Measurements from ENCODE around the gene CYP19A1. TPM values are rescaled to one million over a fixed set of nuclear protein-coding genes. Genes with fewer than 3 reads are reported as not detected.

CYP19A1 gene
- total RNA-seq, 1 donor from 2014 or later = 0.94 TPM

DNA sequence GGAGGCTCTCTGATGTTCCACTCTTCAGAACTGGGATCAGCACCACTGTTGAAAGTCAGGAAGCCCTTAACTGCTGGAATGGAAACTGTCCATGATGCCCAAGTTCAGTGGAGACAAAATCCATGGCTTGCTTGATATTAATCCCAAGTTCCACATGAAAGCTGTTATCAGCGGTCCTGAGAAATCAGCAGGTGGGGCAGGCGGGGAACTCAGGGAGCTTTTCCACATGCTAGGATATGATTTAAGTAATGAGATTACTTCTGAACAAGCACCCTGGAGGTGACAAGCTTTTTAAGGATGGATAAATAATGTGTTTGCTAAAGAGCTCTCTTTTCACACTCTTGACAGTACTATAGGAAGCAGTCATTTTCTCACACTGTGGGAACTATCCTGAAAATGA, 82.9 kb downstream of the CYP19A1 start:
- no peak for DNase-seq

- no peak for DNase-seq
These were observed 85.0 kb downstream of the CYP19A1 start for GRCh38 chr15:51253366-51253765.

GRCh38 chr15:51252671-51253070, 85.7 kb downstream of the CYP19A1 start:
- DNase-seq = no peak

- DNase-seq = no peak
These were observed 86.8 kb downstream of the CYP19A1 start for GRCh38 chr15:51251556-51251955.

DNA sequence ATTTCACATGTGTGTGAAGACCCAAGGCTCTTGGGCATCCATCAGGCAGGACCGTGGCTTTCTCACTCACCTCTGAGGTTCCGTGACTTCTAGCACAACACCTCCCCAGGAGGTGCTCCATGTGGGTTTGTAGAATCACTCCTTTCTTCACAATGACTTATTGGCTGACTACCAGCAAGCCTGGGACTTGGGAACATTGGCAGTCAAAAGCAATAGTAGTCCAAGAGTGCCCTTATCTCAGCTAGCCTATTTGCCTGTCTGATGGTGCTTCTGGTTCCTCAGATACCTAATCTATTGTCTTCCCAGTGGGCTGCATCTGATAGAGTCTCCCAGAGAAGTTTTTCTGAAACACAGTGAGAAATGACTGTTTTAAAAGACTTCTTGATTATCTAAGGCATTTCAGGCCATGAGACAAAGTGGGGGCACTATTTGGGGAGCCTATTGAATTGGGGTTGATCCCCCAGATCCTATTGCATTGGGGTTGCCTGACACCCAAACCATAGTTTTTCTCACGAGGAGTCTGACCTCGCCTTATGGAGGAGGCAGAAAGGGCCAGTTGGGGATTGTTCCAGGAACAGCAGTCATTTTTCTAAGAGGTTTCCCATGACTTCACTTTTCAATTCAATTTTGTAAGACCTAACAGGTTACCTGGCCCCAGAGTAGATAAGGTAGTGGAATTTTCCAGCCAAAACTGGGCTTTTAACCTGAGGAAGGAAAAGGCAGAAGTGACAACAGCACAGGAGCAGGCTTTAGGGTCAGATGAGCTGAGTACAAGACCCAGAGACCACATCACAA, 88.0 kb downstream of the CYP19A1 start:
- no peak for DNase-seq

GRCh38 chr15:51245628-51246027, 92.8 kb downstream of the CYP19A1 start:
- no peak for DNase-seq

DNA sequence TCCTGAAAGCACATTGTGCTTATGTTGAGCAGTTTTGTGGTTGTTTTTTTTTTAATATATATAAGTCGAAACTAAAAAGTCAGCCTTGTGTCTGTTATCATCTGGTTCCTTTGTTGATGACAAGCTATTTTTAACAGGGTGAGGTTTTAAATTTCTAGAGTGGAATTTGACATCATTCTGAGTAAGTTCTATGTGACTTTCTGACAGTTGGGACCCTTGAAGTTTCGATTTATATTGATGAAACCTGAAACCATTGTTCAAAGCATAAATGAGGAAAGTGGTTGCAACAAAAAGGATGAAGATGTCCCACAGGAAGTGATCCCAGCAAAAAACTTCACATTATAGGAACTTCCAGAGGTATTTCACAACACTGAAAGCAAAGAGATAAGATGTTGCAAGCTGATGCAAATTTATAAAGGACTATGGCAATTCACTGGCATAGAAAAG, 94.0 kb downstream of the CYP19A1 start:
- DNase-seq = no peak

- DNase-seq = no peak
These were observed 94.6 kb downstream of the CYP19A1 start for GRCh38 chr15:51243774-51244173.

GRCh38 chr15:51240066-51240465, 98.3 kb downstream of the CYP19A1 start:
- no peak for DNase-seq

DNA sequence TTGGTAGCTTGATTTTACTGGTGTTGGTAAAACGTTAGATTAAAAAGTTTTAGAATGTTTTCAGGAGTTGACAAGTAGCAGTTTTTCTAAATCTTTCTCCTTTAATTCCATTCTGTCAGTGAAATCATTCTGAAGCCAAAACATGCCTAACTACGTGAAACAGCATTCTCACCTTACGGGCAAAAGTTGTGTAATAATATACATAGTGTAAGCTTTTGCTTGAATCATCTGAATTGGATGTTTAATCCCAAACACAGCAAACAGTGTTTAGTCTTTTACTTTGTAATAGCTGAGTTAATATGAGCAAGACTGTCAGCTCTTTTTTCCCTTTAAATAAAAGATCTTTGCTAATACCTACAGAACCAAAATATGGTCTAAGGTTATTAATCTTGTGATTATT, 100.6 kb downstream of the CYP19A1 start:
- no peak for DNase-seq

DNA sequence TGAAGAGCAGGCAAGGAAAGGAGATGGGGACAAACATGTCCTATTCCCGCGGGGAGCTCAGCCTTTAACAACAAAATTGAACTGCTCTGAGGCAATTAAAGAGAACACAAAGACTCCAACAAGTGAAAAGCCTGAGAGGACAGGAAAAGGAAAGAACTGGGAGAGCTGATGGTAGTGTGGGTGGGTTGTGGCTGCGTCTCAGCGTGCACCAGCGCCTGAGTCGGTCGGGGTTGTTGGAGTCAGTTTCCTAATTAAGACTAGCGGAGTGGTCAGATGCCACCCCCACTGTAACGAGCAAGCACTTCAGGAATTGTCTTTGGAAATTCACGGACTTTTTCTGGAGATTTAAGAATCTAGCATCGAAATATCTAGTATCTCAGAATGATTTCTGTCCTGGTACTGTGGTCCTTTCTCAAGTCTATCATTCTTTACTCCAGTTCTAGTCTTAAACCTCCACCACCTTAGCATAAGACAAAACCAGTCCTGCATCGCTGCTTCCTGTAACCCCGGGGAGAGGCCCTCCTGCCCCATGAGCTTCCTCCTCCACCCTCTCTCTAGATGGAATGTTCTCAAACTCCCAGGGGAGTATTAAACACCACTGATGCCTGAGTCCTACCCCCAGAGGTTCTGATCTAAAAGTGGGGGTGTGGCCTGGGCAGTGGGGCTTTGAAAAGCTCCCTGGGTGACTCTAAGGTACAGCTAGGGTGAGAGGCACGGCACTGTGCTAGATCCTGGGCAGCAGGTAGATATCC, 104.0 kb downstream of the CYP19A1 start:
- no peak for DNase-seq

DNA sequence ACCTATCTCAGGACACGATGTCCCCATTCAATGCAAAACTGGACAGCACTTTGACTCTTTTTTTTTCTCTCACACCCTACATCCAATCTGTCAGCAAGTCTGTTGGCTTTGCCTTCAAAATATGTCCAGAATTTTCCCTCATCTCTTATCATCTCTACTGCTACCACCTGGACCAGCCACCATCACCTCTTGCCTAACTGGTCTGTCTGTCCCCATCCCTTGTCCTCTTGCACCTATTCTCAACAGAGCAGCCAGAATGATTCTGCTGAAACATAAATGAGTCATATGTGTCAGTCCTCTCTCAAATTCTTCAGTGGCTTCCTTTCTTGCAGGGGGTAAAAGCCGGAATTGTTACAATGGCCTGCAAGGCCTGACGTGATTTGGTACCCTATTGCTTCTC, 105.8 kb downstream of the CYP19A1 start:
- no peak for DNase-seq

DNA sequence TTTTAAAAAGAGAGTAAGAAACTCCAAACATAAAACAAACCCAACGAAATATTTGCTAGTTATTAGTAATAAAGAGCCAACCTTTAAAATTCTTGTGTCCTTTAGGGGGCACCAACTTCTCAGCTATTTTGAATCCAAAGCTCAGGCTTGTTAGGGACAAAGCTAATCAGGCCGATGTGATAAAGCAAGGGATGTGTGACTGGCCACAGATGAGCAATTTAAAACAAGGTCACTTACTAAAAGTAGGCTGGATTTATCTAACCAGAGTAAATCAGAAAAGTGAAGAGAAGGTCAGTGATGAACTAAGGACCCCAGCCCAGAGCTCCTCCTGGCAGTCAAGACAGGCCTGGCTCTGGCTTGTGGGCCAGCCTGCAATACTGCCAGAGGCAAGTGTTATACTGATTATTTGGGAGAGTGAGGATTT, 108.5 kb downstream of the CYP19A1 start:
- DNase-seq = no peak

GRCh38 chr15:51227940-51228732, 110.3 kb downstream of the CYP19A1 start:
- DNase-seq = no peak

DNA sequence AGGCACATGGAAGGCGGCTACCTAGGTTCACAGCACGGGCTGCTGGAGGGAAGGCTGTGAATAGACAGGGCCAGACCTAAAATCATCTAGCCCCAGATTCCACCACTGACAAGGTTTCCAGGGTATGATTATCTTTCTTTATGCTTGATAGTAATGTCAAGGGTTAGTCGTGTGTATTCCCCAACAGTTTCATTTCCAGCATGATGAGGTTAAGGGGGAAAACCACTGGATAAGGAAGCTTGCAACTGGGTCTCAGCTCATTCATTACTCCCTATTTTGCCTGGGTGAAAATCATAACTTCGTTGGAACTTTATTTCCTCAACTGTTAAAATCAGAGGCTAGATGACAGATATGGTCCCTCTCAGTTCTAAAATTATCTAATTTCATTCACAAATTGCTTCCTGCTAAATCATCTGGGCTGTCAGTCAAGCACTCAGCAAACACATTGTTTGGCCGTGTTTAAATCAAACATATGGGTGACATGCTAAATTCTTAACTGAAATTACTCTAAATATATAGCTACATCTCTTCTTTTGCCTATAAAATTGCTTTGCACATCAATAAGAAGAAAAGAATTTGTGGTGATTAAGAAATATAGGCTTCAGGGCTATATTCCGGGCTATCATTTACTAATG, 111.7 kb downstream of the CYP19A1 start:
- DNase-seq = no peak

DNA sequence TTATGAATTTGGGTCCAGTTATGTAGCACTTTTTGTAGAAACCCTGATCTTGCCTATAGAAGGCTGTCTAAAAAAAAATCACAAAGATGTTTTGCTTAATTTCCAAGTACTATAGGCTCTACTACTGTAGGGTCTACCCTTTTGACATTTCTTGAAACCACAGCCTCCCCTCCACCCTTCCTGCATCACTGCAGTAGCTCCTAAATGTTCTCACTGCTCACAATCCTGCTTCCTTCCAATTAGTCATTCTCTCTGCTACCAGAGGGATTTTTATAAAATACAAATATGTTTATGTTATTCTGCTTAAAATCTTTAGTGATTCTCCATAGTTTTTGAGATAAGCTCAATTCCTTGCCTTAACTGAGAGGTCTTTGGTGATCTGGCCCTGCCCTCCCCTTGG, 114.0 kb downstream of the CYP19A1 start:
- DNase-seq = no peak

- no peak for DNase-seq
These were observed 114.6 kb downstream of the CYP19A1 start for GRCh38 chr15:51223771-51224229.

GRCh38 chr15:51218299-51218938, 120.0 kb downstream of the CYP19A1 start:
- no peak for DNase-seq

DNA sequence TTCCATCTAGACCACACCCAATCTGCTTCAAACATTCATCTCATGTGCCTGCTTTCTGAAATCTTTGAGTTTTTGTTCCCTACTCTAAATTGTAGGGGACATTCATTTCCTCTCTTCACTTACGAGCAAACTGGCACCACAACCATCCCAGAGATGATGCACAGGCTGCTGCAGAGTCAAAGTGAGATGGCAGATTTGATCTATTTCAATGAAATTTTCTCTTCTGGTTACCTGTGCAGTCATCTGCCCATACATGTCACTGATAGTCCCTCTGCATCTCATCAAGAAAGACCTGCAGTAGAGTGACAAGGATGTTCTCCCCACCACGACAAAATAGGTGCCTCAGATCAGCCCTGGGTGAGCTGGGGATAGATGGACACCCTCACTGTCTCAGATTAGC, 125.5 kb downstream of the CYP19A1 start:
- DNase-seq = no peak

GRCh38 chr15:51212239-51212638, 126.2 kb downstream of the CYP19A1 start:
- DNase-seq = no peak

DNA sequence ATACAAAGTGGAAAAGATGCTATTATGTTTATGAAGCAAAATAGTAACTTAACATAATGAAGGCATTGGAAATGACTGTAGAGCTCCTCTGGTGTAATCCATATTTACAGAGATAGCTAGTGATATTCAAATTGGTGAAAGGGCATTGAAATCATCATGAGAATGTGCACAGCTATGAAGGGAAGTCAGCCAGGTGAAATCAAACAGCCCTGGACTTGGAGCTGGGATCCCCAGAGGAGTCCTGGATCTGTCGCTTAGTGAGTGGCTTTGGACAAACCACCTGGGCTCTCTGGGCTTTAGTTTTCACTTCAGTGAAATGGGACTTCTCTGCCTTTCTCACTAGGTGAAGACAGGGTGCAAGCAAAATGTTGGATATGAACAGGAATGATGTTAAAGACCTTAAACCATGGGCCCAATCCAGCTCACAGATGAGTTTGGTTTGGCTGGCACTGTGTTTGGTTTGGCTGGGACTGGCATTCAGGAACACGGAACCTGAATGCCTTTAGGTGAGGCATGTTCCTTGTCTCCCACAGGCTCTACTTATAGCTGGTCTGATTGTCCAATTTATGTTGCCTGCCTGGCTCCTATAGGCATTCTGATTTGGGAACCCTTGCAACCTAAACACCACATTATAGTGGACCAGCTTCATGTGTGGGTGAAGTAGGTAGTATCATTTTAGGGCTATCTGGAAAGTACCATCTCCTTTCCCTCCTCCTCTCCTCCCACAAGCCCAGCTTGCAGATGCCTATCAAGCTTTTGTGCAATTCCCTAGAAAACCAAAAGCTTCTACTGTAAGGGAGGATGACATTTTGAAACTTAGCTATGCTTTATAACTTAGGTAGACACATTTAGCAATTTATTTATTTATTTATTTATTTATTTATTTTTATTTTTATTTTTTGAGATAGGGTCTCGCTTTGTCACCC, 133.1 kb downstream of the CYP19A1 start:
- DNase-seq = no peak

Data from occipital lobe (tissue), 2 donors.